Stimulated activated CD8-positive, alpha-beta memory T cell treated with anti-CD3 and anti-CD28 coated beads, Interleukin-4, amount 100 ng/mL, for 1 hour (primary cell): ENCODE results near the gene BBX.
"Not testable (repeated sequence)": the region's sequence is repeated elsewhere in the genome, so short reads cannot be mapped to it uniquely, and the experiment has no call there.

Experiments used
- DNase-seq, 2 donors: peaks; one replicate each; pipeline ENCODE4 v3.0.0-alpha.2; 2020; ENCODE audit warnings: low read depth in 2 of 2, low spot score in 1 of 2

Gene BBX

GRCh38 chr3:107835001-107835400 lies 312.2 kb downstream of the BBX start:
- not testable (repeated sequence) for DNase-seq

DNA sequence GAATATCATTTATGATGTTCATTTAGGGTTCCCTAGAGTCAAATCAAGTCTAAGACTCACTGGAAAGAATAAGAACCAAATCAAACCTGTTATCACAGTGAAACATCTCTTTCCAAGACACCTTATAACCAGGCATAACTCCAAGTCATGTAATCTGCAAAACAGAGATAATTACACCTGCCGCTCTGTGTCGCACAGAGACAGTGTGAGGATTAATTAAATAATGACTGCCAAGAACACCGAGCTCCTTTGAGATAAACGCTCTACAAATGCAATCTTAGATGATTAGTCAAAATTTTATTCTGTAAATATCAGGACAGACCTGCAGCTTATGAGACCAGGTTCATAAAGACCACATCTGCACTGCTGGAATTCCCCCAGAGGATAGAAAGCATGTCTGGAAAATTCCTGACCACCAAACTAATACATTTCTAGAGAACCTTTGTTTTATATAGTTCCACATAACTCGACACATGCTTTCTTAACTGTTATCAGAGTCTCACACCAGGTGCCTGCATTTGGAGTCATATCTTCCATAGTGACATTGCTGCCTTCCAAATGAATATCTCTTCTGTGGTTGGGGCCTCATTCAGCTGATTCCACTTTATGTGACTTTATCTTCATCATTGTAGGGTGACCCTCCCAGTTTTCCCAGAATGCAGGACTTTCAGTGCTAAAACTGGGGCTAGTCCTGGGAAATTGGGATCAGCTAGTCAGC lies 315.3 kb downstream of the BBX start:
- DNase-seq = no peak

- no peak for DNase-seq
Observed at GRCh38 chr3:107841831-107842230, 319.1 kb downstream of the BBX start.

- no peak for DNase-seq
Observed at GRCh38 chr3:107842940-107843339, 320.2 kb downstream of the BBX start.

GRCh38 chr3:107845380-107846278 lies 322.9 kb downstream of the BBX start:
- DNase-seq = no peak

GRCh38 chr3:107846279-107846852 lies 323.6 kb downstream of the BBX start:
- no peak for DNase-seq

GRCh38 chr3:107847791-107848190 lies 325.0 kb downstream of the BBX start:
- no peak for DNase-seq

DNA sequence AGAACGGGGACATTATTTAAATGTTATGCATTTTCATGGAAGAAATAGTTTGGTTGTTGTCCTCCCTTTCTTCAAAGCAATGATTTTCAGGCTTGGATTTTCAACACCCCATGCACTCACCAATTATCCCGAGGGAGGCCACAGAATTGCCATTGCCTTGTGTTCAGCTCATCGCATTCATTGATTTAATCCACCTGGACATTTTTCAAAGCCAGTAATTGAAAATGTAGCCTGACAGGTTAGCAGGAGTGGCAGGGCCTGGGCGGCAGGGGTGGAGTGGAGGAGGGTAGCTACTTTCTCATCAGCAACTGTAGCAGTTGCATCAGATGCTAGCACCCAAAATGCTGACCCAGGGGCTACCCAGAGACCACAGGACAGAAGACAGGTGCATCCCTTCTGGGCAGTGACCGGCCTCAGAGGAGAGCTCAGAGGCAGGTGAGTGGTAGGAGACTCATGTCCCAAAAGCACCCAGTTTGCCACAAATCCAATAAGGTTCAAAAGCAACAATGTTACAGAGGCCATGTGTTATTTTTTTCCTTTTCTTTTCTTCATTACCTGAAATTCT lies 325.7 kb downstream of the BBX start:
- DNase-seq = no peak

GRCh38 chr3:107850681-107851080 lies 327.9 kb downstream of the BBX start:
- DNase-seq = no peak

GRCh38 chr3:107853821-107854220 lies 331.1 kb downstream of the BBX start:
- no peak for DNase-seq

DNA sequence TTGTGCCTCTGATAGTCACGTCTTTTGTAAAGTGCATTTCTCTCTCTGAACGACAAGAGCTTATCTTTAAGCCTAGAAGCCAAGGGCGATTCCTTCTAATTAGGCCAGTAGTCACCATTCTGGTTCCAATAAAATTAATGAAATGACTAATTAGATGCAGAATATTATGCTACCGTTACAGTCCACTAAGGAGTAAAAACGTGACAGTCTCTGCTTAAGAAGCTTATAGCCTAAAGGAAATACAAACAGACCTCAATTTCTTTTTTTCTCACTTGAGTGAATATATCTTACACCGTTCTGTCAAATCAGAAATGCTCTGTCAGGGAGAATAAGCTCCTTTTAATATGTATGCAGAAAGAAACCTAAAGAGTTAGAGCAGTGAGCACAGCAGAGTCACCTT lies 332.0 kb downstream of the BBX start:
- DNase-seq = no peak

DNA sequence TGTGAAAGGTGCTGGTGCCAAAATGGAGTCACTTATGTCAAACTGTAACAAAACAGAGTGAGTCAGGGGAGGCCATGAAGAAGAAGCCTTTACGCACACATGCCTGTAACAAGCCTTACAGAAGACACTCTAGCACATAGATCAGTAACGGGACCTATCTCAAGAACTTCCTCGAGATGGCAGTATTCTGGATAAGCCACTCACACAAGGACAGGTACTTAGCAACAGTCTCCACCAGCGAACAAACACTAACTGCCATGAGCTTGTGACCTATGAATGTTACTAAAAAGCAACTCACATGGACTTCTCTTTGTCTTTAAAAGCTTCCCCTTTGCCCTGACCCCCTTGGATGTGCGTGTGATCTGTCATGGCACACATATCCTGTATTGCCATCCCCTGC lies 332.9 kb downstream of the BBX start:
- no peak for DNase-seq

GRCh38 chr3:107857854-107858253 lies 335.1 kb downstream of the BBX start:
- no peak for DNase-seq

DNA sequence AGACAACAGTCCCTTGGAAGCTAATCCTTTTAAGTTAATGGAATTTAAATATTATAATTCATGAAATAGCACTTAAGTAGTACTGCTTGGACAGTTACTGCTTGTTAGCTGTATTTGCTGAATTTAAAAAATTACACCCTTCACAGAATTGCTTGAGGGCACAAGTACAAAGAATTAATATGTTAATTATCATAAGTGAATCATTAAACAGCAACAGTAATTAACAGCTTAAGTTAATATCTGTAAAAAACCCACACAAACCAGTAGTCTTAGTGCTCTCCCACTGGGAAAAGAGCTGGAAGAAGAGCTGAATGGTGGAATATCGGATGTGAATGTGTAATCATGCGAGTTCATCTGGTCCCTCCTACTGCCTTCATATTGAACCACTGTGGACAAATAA lies 336.1 kb downstream of the BBX start:
- no peak for DNase-seq
